Measurements from ENCODE around the gene EPN2.

Gene EPN2

GRCh38 chr17:19365833-19366636 lies 128.9 kb downstream of the EPN2 start:
- Histone ChIP-seq H3K4me1 (ENCODE audit: control insufficient read depth, insufficient read depth, low read length) (peaks cover 7% of the 10 kb centered on the region), H3K36me3 (ENCODE audit: control insufficient read depth, insufficient read depth, low read length) (no peaks in the 10 kb centered on the region), H3K9me3 (ENCODE audit: control insufficient read depth, low read length) (no peaks in the 10 kb centered on the region), H3K27me3 (ENCODE audit: control insufficient read depth, insufficient read depth, low read length) (no peaks in the 10 kb centered on the region), H3K9ac (ENCODE audit: low read length) (no peak overlapping the region), H3K4me3 (ENCODE audit: low read length) (no peak overlapping the region)

GRCh38 chr17:19366637-19366972 lies 129.4 kb downstream of the EPN2 start:
- peaks cover 5% of the 10 kb centered on the region for H3K4me1 ChIP-seq (ENCODE audit: control insufficient read depth, insufficient read depth, low read length)
- H3K4me3 ChIP-seq (ENCODE audit: low read length): no peak overlapping the region
- no peaks in the 10 kb centered on the region for H3K27me3 ChIP-seq (ENCODE audit: control insufficient read depth, insufficient read depth, low read length)
- no peaks in the 10 kb centered on the region for H3K36me3 ChIP-seq (ENCODE audit: control insufficient read depth, insufficient read depth, low read length)
- H3K9ac ChIP-seq (ENCODE audit: low read length): no peak overlapping the region
- H3K9me3 ChIP-seq (ENCODE audit: control insufficient read depth, low read length): no peaks in the 10 kb centered on the region

- no peak overlapping the region for H3K9ac ChIP-seq (ENCODE audit: low read length)
- H3K27me3 ChIP-seq (ENCODE audit: control insufficient read depth, insufficient read depth, low read length): no peaks in the 10 kb centered on the region
- H3K4me1 ChIP-seq (ENCODE audit: control insufficient read depth, insufficient read depth, low read length): no peaks in the 10 kb centered on the region
- H3K9me3 ChIP-seq (ENCODE audit: control insufficient read depth, low read length): no peaks in the 10 kb centered on the region
- H3K36me3 ChIP-seq (ENCODE audit: control insufficient read depth, insufficient read depth, low read length): no peaks in the 10 kb centered on the region
- no peak overlapping the region for H3K4me3 ChIP-seq (ENCODE audit: low read length)
Measured at GRCh38 chr17:19368229-19368628, 131.1 kb downstream of the EPN2 start.

GRCh38 chr17:19369107-19369778 lies 132.1 kb downstream of the EPN2 start:
- no peak overlapping the region for H3K9ac ChIP-seq (ENCODE audit: low read length)
- no peaks in the 10 kb centered on the region for H3K4me1 ChIP-seq (ENCODE audit: control insufficient read depth, insufficient read depth, low read length)
- H3K4me3 ChIP-seq (ENCODE audit: low read length): no peak overlapping the region
- no peaks in the 10 kb centered on the region for H3K27me3 ChIP-seq (ENCODE audit: control insufficient read depth, insufficient read depth, low read length)
- no peaks in the 10 kb centered on the region for H3K9me3 ChIP-seq (ENCODE audit: control insufficient read depth, low read length)
- no peaks in the 10 kb centered on the region for H3K36me3 ChIP-seq (ENCODE audit: control insufficient read depth, insufficient read depth, low read length)

- H3K9me3 ChIP-seq (ENCODE audit: control insufficient read depth, low read length): no peaks in the 10 kb centered on the region
- H3K36me3 ChIP-seq (ENCODE audit: control insufficient read depth, insufficient read depth, low read length): no peaks in the 10 kb centered on the region
- no peaks in the 10 kb centered on the region for H3K27me3 ChIP-seq (ENCODE audit: control insufficient read depth, insufficient read depth, low read length)
- H3K9ac ChIP-seq (ENCODE audit: low read length): no peak overlapping the region
- H3K4me3 ChIP-seq (ENCODE audit: low read length): no peak overlapping the region
- no peaks in the 10 kb centered on the region for H3K4me1 ChIP-seq (ENCODE audit: control insufficient read depth, insufficient read depth, low read length)
Measured at GRCh38 chr17:19369846-19370492, 132.8 kb downstream of the EPN2 start.

GRCh38 chr17:19370493-19370960 lies 133.4 kb downstream of the EPN2 start:
- H3K4me3 ChIP-seq (ENCODE audit: low read length): no peak overlapping the region
- H3K4me1 ChIP-seq (ENCODE audit: control insufficient read depth, insufficient read depth, low read length): no peaks in the 10 kb centered on the region
- H3K36me3 ChIP-seq (ENCODE audit: control insufficient read depth, insufficient read depth, low read length): no peaks in the 10 kb centered on the region
- H3K9ac ChIP-seq (ENCODE audit: low read length): no peak overlapping the region
- H3K27me3 ChIP-seq (ENCODE audit: control insufficient read depth, insufficient read depth, low read length): no peaks in the 10 kb centered on the region
- H3K9me3 ChIP-seq (ENCODE audit: control insufficient read depth, low read length): no peaks in the 10 kb centered on the region

GRCh38 chr17:19371259-19372010 lies 134.3 kb downstream of the EPN2 start:
- H3K27me3 ChIP-seq (ENCODE audit: control insufficient read depth, insufficient read depth, low read length): no peaks in the 10 kb centered on the region
- H3K9ac ChIP-seq (ENCODE audit: low read length): no peak overlapping the region
- H3K4me1 ChIP-seq (ENCODE audit: control insufficient read depth, insufficient read depth, low read length): no peaks in the 10 kb centered on the region
- no peaks in the 10 kb centered on the region for H3K36me3 ChIP-seq (ENCODE audit: control insufficient read depth, insufficient read depth, low read length)
- H3K9me3 ChIP-seq (ENCODE audit: control insufficient read depth, low read length): no peaks in the 10 kb centered on the region
- no peak overlapping the region for H3K4me3 ChIP-seq (ENCODE audit: low read length)

- Histone ChIP-seq H3K27me3 (ENCODE audit: control insufficient read depth, insufficient read depth, low read length) (no peaks in the 10 kb centered on the region), H3K9me3 (ENCODE audit: control insufficient read depth, low read length) (no peaks in the 10 kb centered on the region), H3K4me1 (ENCODE audit: control insufficient read depth, insufficient read depth, low read length) (peaks cover 3% of the 10 kb centered on the region), H3K4me3 (ENCODE audit: low read length) (no peak overlapping the region), H3K36me3 (ENCODE audit: control insufficient read depth, insufficient read depth, low read length) (no peaks in the 10 kb centered on the region), H3K9ac (ENCODE audit: low read length) (no peak overlapping the region)
Measured at GRCh38 chr17:19372011-19372370, 134.8 kb downstream of the EPN2 start.

GRCh38 chr17:19372439-19372838 lies 135.3 kb downstream of the EPN2 start:
- Histone ChIP-seq H3K9me3 (ENCODE audit: control insufficient read depth, low read length) (no peaks in the 10 kb centered on the region), H3K27me3 (ENCODE audit: control insufficient read depth, insufficient read depth, low read length) (no peaks in the 10 kb centered on the region), H3K4me1 (ENCODE audit: control insufficient read depth, insufficient read depth, low read length) (peaks cover 6% of the 10 kb centered on the region), H3K9ac (ENCODE audit: low read length) (no peak overlapping the region), H3K36me3 (ENCODE audit: control insufficient read depth, insufficient read depth, low read length) (no peaks in the 10 kb centered on the region), H3K4me3 (ENCODE audit: low read length) (no peak overlapping the region)

- Histone ChIP-seq H3K27me3 (ENCODE audit: control insufficient read depth, insufficient read depth, low read length) (no peaks in the 10 kb centered on the region), H3K4me1 (ENCODE audit: control insufficient read depth, insufficient read depth, low read length) (peaks cover 6% of the 10 kb centered on the region), H3K9ac (ENCODE audit: low read length) (no peak overlapping the region), H3K4me3 (ENCODE audit: low read length) (no peak overlapping the region), H3K36me3 (ENCODE audit: control insufficient read depth, insufficient read depth, low read length) (no peaks in the 10 kb centered on the region), H3K9me3 (ENCODE audit: control insufficient read depth, low read length) (no peaks in the 10 kb centered on the region)
Measured at GRCh38 chr17:19372866-19373504, 135.8 kb downstream of the EPN2 start.

GRCh38 chr17:19374136-19374535 lies 137.0 kb downstream of the EPN2 start:
- H3K36me3 ChIP-seq (ENCODE audit: control insufficient read depth, insufficient read depth, low read length): no peaks in the 10 kb centered on the region
- no peaks in the 10 kb centered on the region for H3K27me3 ChIP-seq (ENCODE audit: control insufficient read depth, insufficient read depth, low read length)
- H3K4me1 ChIP-seq (ENCODE audit: control insufficient read depth, insufficient read depth, low read length): peaks cover 11% of the 10 kb centered on the region
- H3K9ac ChIP-seq (ENCODE audit: low read length): no peak overlapping the region
- H3K9me3 ChIP-seq (ENCODE audit: control insufficient read depth, low read length): no peaks in the 10 kb centered on the region
- H3K4me3 ChIP-seq (ENCODE audit: low read length): no peak overlapping the region
